Activated B cell treated with CpG ODN at 0.5 μM for 24 hours (primary cell): Measurements from ENCODE around the gene PLK1. TPM values are rescaled to one million over a fixed set of nuclear protein-coding genes. Genes with fewer than 3 reads are reported as not detected.

Experiments used
- ATAC-seq: fragments of 200-7000 bp; cut with Tn5 transposase; one replicate; pipeline ENCODE4 v1.10.0; 2021; ENCODE audit warnings: low read depth, mild to moderate bottlenecking, moderate library complexity
- CTCF ChIA-PET: fragments of 350-600 bp; sonication (Branson Sonifier 250); formaldehyde crosslinking; loops from one replicate; lab custom pipeline; 2021; ENCODE audit warnings: antibody characterized with exemption; lab: Charles Lee
- POLR2A ChIA-PET: fragments of 350-600 bp; sonication (Branson Sonifier 250); formaldehyde crosslinking; loops from one replicate; lab custom pipeline; 2021; ENCODE audit warnings: antibody characterized with exemption; lab: Charles Lee
- DNase-seq: peaks from one replicate; pipeline ENCODE4 v3.0.0; 2022
- H3K27ac Mint-ChIP-seq: one replicate; pipeline ENCODE4 v1.8.0; 2020; ENCODE audit warnings: mixed read lengths
- H3K27me3 Mint-ChIP-seq: one replicate; pipeline ENCODE4 v1.8.0; 2021; ENCODE audit warnings: mixed read lengths
- H3K36me3 Mint-ChIP-seq: one replicate; pipeline ENCODE4 v1.8.0; 2021; ENCODE audit warnings: low read depth, mixed read lengths
- H3K4me1 Mint-ChIP-seq: one replicate; pipeline ENCODE4 v1.8.0; 2021; ENCODE audit warnings: mixed read lengths
- H3K4me3 Mint-ChIP-seq: one replicate; pipeline ENCODE4 v1.8.0; 2020; ENCODE audit warnings: mild to moderate bottlenecking, mixed read lengths
- H3K9me3 Mint-ChIP-seq: one replicate; pipeline ENCODE4 v1.8.0; 2020; ENCODE audit warnings: mixed read lengths
- intact Hi-C: fragments of 100-400 bp; cut with micrococcal nuclease; formaldehyde crosslinking; loops from one replicate; pipeline ENCODE4 v1.15.1; 2024
- total RNA-seq: library from RNA; stranded (reverse); gene quantifications from 2 replicates; pipeline ENCODE4 v1.2.3, GENCODE V29; 2022
- TF ChIP-seq, protein P1 (sequence below): fragments of 200-600 bp; IDR thresholded peaks from one replicate; pipeline ENCODE4 v1.8.0; 2022; ENCODE audit warnings: antibody characterized with exemption, mild to moderate bottlenecking

PLK1 gene
- total RNA-seq, 1 donor from 2014 or later = 3.9 TPM

DNA sequence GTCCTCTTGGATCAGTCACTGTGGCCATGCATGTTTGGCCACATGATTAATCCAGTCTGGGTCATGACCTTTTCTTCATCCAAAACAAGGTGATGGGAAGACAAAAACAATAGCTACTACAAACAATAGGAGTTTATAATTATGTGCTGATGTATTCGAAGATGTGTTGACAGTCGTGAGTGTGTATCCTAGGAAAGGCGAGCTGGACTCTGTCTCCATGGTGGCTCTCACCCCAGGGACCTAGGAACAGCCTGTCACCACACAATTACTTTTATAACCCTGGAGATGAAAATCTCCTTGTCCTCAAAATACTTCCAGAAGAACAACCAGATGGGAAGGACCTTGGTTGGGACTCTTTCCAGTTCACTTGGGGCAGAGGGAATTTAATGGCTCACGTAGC lies 9.8 kb upstream of the PLK1 start:
- Mint-ChIP-seq H3K4me3 (no peak overlapping the region), H3K4me1 (peaks cover 24% of the 10 kb centered on the region), H3K27ac (no peak overlapping the region), H3K27me3 (no peaks in the 10 kb centered on the region), H3K9me3 (no peaks in the 10 kb centered on the region), H3K36me3 (peaks cover 81% of the 10 kb centered on the region)
- POLR2A ChIA-PET = interaction anchor here (2.2 kb wide), 1 partner anchor 10 kb away, joined by 5 read pairs; the partner anchor contains the start of gene PLK1
- TF ChIP-seq, protein P1, sequence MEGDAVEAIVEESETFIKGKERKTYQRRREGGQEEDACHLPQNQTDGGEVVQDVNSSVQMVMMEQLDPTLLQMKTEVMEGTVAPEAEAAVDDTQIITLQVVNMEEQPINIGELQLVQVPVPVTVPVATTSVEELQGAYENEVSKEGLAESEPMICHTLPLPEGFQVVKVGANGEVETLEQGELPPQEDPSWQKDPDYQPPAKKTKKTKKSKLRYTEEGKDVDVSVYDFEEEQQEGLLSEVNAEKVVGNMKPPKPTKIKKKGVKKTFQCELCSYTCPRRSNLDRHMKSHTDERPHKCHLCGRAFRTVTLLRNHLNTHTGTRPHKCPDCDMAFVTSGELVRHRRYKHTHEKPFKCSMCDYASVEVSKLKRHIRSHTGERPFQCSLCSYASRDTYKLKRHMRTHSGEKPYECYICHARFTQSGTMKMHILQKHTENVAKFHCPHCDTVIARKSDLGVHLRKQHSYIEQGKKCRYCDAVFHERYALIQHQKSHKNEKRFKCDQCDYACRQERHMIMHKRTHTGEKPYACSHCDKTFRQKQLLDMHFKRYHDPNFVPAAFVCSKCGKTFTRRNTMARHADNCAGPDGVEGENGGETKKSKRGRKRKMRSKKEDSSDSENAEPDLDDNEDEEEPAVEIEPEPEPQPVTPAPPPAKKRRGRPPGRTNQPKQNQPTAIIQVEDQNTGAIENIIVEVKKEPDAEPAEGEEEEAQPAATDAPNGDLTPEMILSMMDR = no peak
- no peak for DNase-seq
- intact Hi-C loops = no loop called here
- no peak for ATAC-seq
- CTCF ChIA-PET = interaction anchor here (1.2 kb wide), 1 partner anchor 63 kb away, joined by 3 read pairs; no protein-coding TSS in a partner anchor

DNA sequence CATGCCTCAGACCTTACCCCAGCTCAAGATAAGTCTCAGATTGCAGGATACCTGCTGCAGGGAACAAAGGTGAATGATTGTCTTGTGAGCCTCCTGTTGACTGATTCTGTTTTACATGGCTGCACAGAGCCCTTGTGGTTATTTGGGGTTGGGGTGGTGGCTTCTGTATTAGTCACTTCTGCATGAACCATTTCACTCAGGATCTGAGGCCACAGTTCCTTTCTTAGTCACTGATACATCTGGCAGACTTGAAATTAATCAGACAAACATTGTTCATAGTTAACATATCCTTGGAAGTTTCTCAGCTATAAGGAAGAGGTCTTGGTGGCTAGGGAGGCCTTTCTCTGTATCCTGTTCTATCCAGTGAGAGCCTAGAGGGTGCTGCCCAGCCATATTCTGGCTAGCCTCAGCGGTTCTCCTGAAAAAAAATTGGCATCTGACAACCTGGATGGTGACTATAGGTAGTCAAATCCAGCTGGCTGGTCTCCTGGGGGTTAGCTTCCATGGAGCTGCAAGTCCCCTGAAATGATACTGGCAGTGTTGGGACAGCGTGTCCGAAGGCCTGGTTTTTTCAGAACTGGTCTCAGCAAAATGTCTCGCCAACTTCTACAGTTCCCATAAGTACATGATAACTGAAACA lies 8.4 kb upstream of the PLK1 start:
- Mint-ChIP-seq H3K9me3 (no peaks in the 10 kb centered on the region), H3K4me1 (peaks cover 24% of the 10 kb centered on the region), H3K4me3 (peak overlapping the region; percentile 56), H3K27me3 (no peaks in the 10 kb centered on the region), H3K36me3 (peaks cover 76% of the 10 kb centered on the region), H3K27ac (peak overlapping the region; percentile 6)
- DNase-seq (no peak), ATAC-seq (peak; percentile 96)
- POLR2A ChIA-PET = interaction anchor here (2.2 kb wide), 1 partner anchor 9 kb away, joined by 5 read pairs; the partner anchor contains the start of gene PLK1
- CTCF ChIA-PET = no interaction called here
- intact Hi-C loops = loop anchor here (1.0 kb wide), 3 partner anchors 8 to 344 kb away; partner anchors contain the start of genes DCTN5, PALB2 and PLK1
- TF ChIP-seq, protein P1 = no peak

DNA sequence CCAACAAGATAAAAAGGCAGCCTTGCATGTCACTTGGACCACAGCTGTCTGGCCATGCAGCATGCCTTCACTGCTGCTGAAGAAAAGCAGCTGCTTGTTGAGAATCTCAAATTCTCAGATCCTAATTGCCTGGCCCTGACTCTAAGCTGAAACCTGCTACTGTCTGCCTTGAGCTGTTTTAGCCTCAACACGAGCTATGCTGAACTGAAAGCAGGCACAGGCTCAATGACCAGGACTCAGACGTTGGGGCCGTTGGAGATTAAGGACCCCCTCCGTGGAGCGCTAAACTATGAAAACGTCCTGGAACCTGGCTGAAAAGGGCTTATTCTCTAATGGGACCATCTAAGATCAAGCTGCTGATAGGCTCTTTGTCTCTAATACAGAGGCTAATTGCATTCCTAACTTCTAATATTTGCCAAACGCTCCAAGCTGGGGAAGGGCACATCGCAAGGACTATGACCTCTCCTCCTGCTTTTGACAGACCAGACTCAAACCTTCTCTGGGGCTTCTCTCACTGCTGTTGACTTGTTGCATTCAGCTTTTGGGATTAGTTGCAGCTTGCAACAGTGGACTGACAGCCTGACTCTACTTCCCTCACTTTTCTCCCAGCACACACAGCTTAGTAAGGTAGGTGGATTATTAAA lies 4.6 kb upstream of the PLK1 start:
- ChIA-PET CTCF (no interaction called here), POLR2A (no interaction called here)
- Mint-ChIP-seq H3K4me3 (no peak overlapping the region), H3K27ac (no peak overlapping the region), H3K9me3 (no peaks in the 10 kb centered on the region), H3K4me1 (peaks cover 28% of the 10 kb centered on the region), H3K27me3 (no peaks in the 10 kb centered on the region), H3K36me3 (peaks cover 38% of the 10 kb centered on the region)
- no peak for DNase-seq
- TF ChIP-seq, protein P1 = no peak
- intact Hi-C loops = no loop called here
- ATAC-seq = no peak

DNA sequence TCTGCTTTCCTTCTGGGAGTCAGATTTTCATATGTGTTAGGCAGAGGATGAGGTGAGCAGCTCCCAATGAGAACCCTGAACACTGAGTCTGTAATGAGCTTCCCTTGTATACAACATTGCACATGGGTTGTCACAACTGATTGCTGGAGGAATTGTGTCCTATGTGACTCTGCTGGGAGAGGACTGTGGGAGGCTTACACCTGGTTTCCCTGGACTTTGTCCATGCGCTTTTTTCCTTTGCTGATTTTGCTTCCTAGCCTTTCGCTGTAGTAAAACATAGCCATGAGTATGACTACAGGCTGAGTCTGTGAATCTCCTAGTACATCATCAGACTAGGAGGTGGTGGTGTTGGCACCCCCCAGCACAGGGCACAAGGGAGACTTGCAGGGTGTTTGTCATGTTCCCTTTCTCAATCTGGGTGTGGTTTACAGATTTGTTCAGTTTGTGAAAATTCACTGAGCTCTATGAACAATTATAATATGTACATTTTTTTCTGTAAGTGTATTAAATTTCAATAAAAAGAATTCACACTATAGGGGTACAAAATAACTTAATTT lies 1.7 kb upstream of the PLK1 start:
- ChIA-PET CTCF (interaction anchor here (1.1 to 2.0 kb wide), 3 partner anchors 51 to 828 kb away, joined by 3 to 7 read pairs (median 4); no protein-coding TSS in a partner anchor), POLR2A (no interaction called here)
- Mint-ChIP-seq H3K9me3 (no peaks in the 10 kb centered on the region), H3K4me1 (peaks cover 17% of the 10 kb centered on the region), H3K4me3 (peak overlapping the region; percentile 85), H3K36me3 (peaks cover 21% of the 10 kb centered on the region), H3K27ac (no peak overlapping the region), H3K27me3 (no peaks in the 10 kb centered on the region)
- TF ChIP-seq, protein P1 = no peak
- DNase-seq (no peak), ATAC-seq (no peak)
- intact Hi-C loops = no loop called here
